A673 (cell line): ENCODE measurements around the gene RPL6. TPM values are rescaled to one million over a fixed set of nuclear protein-coding genes. Genes with fewer than 3 reads are reported as not detected.
"Not testable (repeated sequence)": the region's sequence is repeated elsewhere in the genome, so short reads cannot be mapped to it uniquely, and the experiment has no call there.

Source experiments
- BruUV-seq: library from RNA; stranded (reverse); fragments of 400-500 nt; replicated peaks from 2 replicates; lab custom pipeline; 2021; lab: Mats Ljungman, UMichigan
- CTCF ChIA-PET: fragments of 300-600 bp; sonication (Branson Sonifier 250); formaldehyde crosslinking; loops from one replicate; lab custom pipeline; 2022; ENCODE audit warnings: antibody characterized with exemption; lab: Charles Lee
- POLR2A ChIA-PET: fragments of 300-600 bp; sonication (Branson Sonifier 250); formaldehyde crosslinking; loops from one replicate; lab custom pipeline; 2022; ENCODE audit warnings: antibody characterized with exemption; ENCODE audit not compliant: low non-redundant PET; lab: Charles Lee
- DNase-seq: peaks from one replicate; pipeline ENCODE4 v3.0.0-alpha.2; 2015; ENCODE audit warnings: low spot score
- H3K27ac ChIP-seq: fragments of 200-600 bp; sonication (generic); 2 replicates; pipeline ENCODE4 v1.5.1; 2016; ENCODE audit warnings: mixed run types, low read depth, mild to moderate bottlenecking, mixed read lengths, antibody characterized with exemption, low read length; ENCODE audit not compliant: poor library complexity, severe bottlenecking
- H3K27me3 ChIP-seq: fragments of 200-600 bp; sonication (generic); replicated peaks from 2 replicates; pipeline ENCODE4 v1.6.1; 2017; ENCODE audit warnings: mixed run types, low read depth, mild to moderate bottlenecking, mixed read lengths, antibody characterized with exemption, low read length; ENCODE audit not compliant: insufficient read depth, poor library complexity
- H3K36me3 ChIP-seq: fragments of 200-600 bp; sonication (generic); 2 replicates; pipeline ENCODE4 v1.6.1; 2016; ENCODE audit warnings: mixed run types, mild to moderate bottlenecking, mixed read lengths, antibody characterized with exemption, low read length; ENCODE audit not compliant: insufficient read depth, poor library complexity, severe bottlenecking
- H3K4me1 ChIP-seq: fragments of 200-600 bp; sonication (generic); 2 replicates; pipeline ENCODE4 v1.6.1; 2017; ENCODE audit warnings: mixed run types, mild to moderate bottlenecking, mixed read lengths, antibody characterized with exemption, low read length; ENCODE audit not compliant: insufficient read depth, poor library complexity, severe bottlenecking
- H3K4me3 ChIP-seq: fragments of 200-600 bp; sonication (generic); 2 replicates; pipeline ENCODE4 v1.5.1; 2016; ENCODE audit warnings: low read depth, mixed run types, mild to moderate bottlenecking, mixed read lengths, low read length; ENCODE audit not compliant: poor library complexity, severe bottlenecking
- H3K9me3 ChIP-seq: fragments of 200-600 bp; sonication (generic); 2 replicates; pipeline ENCODE4 v1.6.1; 2016; ENCODE audit warnings: mixed run types, low read depth, mild to moderate bottlenecking, mixed read lengths, antibody characterized with exemption, low read length; ENCODE audit not compliant: poor library complexity, severe bottlenecking
- EZH2 ChIP-seq: fragments of 200-600 bp; sonication (generic); IDR thresholded peaks from 2 replicates; pipeline ENCODE4 v1.6.1; 2017; ENCODE audit warnings: borderline replicate concordance, low read depth, mild to moderate bottlenecking, mixed read lengths, antibody characterized with exemption, low read length; ENCODE audit not compliant: poor library complexity, severe bottlenecking
- intact Hi-C: fragments of 100-400 bp; cut with micrococcal nuclease; formaldehyde crosslinking; loops from one replicate; pipeline ENCODE4 v1.10.0; 2022; ENCODE audit not compliant: unreplicated experiment
- total RNA-seq: library from RNA; stranded (reverse); gene quantifications from 2 replicates; pipeline ENCODE4 v1.2.3, GENCODE V29; 2021
- TF ChIP-seq, protein P1 (sequence below): fragments of 300-800, 200-600 bp; sonication (generic); conservative IDR thresholded peaks from 2 replicates; pipeline ENCODE4 v1.5.1; 2017; ENCODE audit warnings: low read depth, mild to moderate bottlenecking, antibody characterized with exemption, low read length, moderate library complexity, mixed read lengths

Gene RPL6
- total RNA-seq, 1 experiment from 2014 or later, result 1,605 TPM

DNA sequence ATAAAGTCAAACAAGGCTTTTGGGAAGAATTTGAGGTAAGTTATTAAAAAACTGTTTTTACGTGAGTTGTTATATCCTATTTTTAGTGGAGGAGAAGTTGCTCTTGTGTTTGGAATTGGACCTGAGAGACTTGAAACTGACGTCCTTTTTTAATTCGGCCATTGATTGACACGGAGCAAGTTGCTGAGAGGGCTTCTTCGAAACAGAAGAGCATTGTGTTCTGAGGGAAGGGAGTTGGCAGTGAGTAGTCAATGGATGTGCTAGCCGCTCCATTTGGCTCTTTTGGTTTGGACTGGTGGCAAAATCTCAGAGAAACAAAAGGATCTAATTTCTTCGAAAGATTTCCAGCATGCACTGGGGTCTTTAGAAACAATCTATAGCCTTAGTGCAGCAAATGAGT is 46.6 kb upstream of the RPL6 start:
- Histone ChIP-seq H3K27me3 (no peaks in the 10 kb centered on the region), H3K4me3 (no peak overlapping the region), H3K27ac (no peak overlapping the region), H3K9me3 (no peaks in the 10 kb centered on the region), H3K4me1 (peaks cover 2% of the 10 kb centered on the region), H3K36me3 (peaks cover 50% of the 10 kb centered on the region)
- DNase-seq, result no peak
- ChIA-PET CTCF (interaction anchor here (0.6 kb wide), 1 partner anchor 347 kb away, joined by 5 read pairs; no protein-coding TSS in a partner anchor), POLR2A (no interaction called here)
- TF ChIP-seq, protein P1, sequence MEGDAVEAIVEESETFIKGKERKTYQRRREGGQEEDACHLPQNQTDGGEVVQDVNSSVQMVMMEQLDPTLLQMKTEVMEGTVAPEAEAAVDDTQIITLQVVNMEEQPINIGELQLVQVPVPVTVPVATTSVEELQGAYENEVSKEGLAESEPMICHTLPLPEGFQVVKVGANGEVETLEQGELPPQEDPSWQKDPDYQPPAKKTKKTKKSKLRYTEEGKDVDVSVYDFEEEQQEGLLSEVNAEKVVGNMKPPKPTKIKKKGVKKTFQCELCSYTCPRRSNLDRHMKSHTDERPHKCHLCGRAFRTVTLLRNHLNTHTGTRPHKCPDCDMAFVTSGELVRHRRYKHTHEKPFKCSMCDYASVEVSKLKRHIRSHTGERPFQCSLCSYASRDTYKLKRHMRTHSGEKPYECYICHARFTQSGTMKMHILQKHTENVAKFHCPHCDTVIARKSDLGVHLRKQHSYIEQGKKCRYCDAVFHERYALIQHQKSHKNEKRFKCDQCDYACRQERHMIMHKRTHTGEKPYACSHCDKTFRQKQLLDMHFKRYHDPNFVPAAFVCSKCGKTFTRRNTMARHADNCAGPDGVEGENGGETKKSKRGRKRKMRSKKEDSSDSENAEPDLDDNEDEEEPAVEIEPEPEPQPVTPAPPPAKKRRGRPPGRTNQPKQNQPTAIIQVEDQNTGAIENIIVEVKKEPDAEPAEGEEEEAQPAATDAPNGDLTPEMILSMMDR, result no peak
- no peak for TF ChIP-seq EZH2
- BruUV-seq, result no TSS peak
- intact Hi-C loops, result no loop called here

DNA sequence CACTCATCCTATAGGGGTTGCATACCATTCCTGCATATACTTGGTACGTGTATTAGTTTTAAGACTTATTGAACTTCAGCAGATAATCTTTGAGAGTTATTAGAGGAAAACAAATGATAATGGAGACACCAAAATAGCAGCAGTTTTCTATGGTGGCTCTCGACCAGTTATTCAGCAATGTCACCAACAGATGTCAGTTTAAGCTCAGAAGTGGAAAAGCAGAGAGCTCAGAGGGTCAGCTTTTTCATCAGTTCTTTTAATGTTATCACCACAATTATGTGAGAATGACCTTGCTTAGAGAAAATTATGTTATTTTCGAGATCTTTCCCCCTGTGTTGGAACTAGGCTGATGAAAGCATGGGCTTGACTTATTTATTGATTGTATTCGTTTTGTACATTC is 41.3 kb upstream of the RPL6 start:
- no peak overlapping the region for H3K4me3 ChIP-seq
- H3K27ac ChIP-seq, result no peak overlapping the region
- no peak for DNase-seq
- intact Hi-C loops, result no loop called here
- H3K4me1 ChIP-seq, result no peaks in the 10 kb centered on the region
- CTCF ChIA-PET, result interaction anchor here (0.6 kb wide), 1 partner anchor 542 kb away, joined by 4 read pairs; no protein-coding TSS in a partner anchor
- BruUV-seq, result no TSS peak
- H3K27me3 ChIP-seq, result no peaks in the 10 kb centered on the region
- TF ChIP-seq, protein P1, result peak; percentile 38; the same call in 1 of the 2 replicates
- no peak for TF ChIP-seq EZH2
- POLR2A ChIA-PET, result no interaction called here
- no peaks in the 10 kb centered on the region for H3K9me3 ChIP-seq
- peaks cover 46% of the 10 kb centered on the region for H3K36me3 ChIP-seq

DNA sequence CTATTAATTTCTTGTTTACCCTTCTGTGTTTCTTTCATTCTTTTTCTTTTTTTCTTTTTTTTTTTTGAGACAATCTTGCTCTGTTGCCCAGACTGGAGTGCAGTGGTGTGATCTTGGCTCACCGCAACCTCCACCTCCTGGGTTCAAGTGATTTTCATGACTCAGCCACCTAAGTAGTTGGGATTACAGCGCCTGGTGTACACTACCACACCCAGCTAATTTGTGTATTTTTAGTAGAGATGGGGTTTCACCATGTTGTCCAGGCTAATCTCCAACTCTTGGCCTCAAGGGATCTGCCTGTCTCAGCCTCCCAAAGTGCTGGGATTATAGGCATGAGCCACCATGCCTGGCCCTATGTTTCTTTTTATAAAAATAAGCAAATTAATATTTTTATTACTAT is 38.8 kb upstream of the RPL6 start:
- intact Hi-C loops, POLR2A ChIA-PET, H3K9me3 ChIP-seq, H3K4me3 ChIP-seq, DNase-seq, H3K27ac ChIP-seq, H3K27me3 ChIP-seq, BruUV-seq, H3K4me1 ChIP-seq: not testable (repeated sequence)
- peaks cover 28% of the 10 kb centered on the region for H3K36me3 ChIP-seq
- CTCF ChIA-PET, result interaction anchor here (0.7 kb wide), 1 partner anchor 9 kb away, joined by 4 read pairs; no protein-coding TSS in a partner anchor

DNA sequence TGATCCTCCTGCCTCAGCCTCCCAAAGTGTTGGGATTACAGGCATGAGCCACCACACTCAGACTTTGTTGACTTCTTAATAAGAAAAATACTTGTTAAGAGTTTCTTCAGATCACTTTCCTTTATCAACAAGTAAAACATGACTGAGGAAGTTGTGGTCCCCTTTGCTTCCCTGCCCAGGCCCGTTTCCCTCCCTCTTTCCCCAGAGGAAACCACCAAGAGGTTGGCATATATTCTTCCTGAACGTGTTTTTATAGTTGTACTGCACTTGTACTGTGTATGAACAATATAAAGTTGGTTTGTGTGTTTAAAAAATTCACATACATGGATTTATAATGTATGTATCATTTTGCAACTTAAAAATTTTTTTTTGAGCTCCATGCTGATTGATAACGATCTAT is 37.7 kb upstream of the RPL6 start:
- no TSS peak for BruUV-seq
- CTCF ChIA-PET, result no interaction called here
- POLR2A ChIA-PET, result no interaction called here

More for the DNA sequence above, 37.7 kb upstream of the RPL6 start:
- intact Hi-C loops, result no loop called here
- H3K4me1 ChIP-seq, result no peaks in the 10 kb centered on the region
- peaks cover 24% of the 10 kb centered on the region for H3K36me3 ChIP-seq
- no peak for TF ChIP-seq EZH2
- TF ChIP-seq, protein P1, result no peak
- no peak for DNase-seq
- H3K27ac ChIP-seq, result no peak overlapping the region
- H3K27me3 ChIP-seq, result no peaks in the 10 kb centered on the region
- H3K9me3 ChIP-seq, result no peaks in the 10 kb centered on the region
- H3K4me3 ChIP-seq, result no peak overlapping the region
